HG02759 (cell line): Measurements from ENCODE around the gene ERI3.
"Not testable (repeated sequence)": the region's sequence is repeated elsewhere in the genome, so short reads cannot be mapped to it uniquely, and the experiment has no call there.

Experiments
- ATAC-seq: cut with Tn5 transposase; IDR thresholded peaks from one replicate; pipeline ENCODE4 v1.9.1; 2021; ENCODE audit warnings: mild to moderate bottlenecking, moderate library complexity; ENCODE audit not compliant: unreplicated experiment

Gene ERI3

DNA sequence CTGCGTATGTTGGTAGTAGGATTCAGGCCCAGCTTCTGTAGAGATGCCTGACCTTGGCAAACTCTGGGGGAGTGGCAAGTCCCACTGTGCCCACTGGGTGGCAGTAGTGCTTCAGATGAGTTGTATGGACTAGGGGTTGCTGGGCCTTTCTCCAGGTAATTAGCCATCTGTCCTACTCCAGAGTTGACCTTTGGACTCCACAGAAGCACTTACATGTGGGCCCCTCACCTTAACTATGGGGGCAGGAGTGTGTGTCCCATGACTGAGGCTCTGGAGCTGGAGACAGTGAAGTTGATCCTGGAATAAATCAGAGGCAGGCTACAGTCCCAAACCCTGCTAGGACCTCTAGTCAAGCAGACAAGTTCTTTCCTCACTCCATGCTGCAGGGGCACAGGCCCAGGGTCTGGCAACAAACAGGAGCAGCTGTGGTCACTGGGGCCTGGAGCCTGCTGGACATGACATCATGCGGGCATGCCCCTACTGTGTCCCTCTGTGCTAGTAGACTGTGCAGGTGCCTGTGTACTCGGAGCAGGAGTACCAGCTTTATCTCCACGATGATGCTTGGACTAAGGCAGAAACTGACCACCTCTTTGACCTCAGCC is 137.1 kb downstream of the ERI3 start:
- ATAC-seq: no peak

GRCh38 chr1:44213222-44214112 is 141.6 kb downstream of the ERI3 start, which contains the start of gene DMAP1:
Gene DMAP1, plus strand, starts transcription at chr1:44213471. Its CDS starts 283 bp downstream, at chr1:44213754.
- ATAC-seq: peak; percentile 82

DNA sequence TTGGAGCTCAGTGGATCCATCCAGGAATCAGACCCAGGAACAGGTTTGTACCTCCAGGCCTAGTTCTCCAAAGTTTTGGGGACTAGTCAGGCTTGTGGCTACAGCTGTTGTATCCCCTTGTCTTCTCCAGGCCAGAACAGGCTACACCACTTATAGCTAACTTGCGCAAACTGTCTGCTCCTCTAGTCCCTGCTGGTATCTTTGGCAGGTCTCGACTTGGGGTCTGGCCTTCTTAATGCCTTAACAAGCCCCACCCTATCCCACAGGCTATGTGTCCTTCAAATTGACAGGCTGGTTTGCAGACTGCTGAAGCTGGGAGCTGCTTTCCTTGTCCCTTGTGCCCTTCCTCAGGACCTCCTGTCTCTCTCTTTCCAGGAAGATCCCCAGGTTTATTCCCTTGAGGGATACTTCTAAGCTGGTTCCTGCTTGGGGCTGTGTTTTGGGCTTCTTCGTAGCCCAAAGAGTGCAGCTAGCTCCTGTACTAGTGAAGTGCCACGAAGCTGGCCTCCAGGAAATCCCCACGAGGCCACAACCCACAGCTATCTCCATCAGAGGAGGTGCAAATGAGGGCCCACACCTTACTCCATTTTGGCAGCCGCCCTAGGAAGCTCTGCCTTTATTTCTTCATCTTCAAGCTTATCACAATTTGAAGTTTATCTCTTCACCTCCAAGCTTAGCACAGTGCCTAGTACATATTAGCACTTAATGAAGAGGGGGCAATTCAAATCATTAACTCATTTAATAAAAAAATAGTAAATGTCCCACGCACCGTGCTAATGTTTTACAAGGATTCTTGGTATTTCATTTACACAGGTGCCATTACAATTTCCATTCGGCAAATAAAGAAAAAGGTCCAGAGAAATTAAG is 142.5 kb downstream of the ERI3 start:
- no peak for ATAC-seq

GRCh38 chr1:44210595-44210994 is 144.5 kb downstream of the ERI3 start:
- no peak for ATAC-seq

GRCh38 chr1:44208226-44208625 is 146.8 kb downstream of the ERI3 start:
- ATAC-seq: no peak

- ATAC-seq: not testable (repeated sequence)
These were observed 148.5 kb downstream of the ERI3 start for GRCh38 chr1:44206545-44206944.

GRCh38 chr1:44200336-44200735 is 154.7 kb downstream of the ERI3 start:
- no peak for ATAC-seq

DNA sequence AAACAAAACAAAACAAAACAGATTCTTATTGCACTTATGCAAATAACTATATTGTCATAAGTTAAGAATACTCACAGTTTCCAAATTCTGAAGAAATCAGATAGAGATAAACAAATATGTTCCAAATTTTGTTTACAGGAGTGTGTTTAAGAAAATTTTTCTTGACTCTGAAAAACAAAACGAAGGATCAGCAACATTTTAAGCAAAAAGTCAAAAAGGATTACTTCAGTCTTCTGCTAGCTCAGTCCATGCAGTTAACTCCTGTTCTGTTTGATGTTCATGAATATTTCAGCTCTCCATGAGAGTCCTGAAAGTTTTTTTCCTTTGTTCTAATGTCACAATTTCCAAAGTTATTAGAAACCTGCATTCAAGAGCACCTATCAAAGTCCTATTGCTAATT is 180.4 kb downstream of the ERI3 start:
- no peak for ATAC-seq
